Measurements from ENCODE around the gene TNRC6C. TPM values are rescaled to one million over a fixed set of nuclear protein-coding genes. Genes with fewer than 3 reads are reported as not detected.

Gene TNRC6C
- total RNA-seq, 4 donors from 2014 or later = 4.8 to 14.5 (median 11.6) TPM

- Histone ChIP-seq H3K4me3 (no peak overlapping the region), H3K27me3 (no peaks in the 10 kb centered on the region), H3K9me3 (no peaks in the 10 kb centered on the region), H3K4me1 (peaks cover 63% of the 10 kb centered on the region), H3K36me3 (no peaks in the 10 kb centered on the region), H3K27ac (peak overlapping the region; percentile 89)
- 34% methylated on average over 14 of the region's 16 CpGs for WGBS
- TF ChIP-seq, protein P1, sequence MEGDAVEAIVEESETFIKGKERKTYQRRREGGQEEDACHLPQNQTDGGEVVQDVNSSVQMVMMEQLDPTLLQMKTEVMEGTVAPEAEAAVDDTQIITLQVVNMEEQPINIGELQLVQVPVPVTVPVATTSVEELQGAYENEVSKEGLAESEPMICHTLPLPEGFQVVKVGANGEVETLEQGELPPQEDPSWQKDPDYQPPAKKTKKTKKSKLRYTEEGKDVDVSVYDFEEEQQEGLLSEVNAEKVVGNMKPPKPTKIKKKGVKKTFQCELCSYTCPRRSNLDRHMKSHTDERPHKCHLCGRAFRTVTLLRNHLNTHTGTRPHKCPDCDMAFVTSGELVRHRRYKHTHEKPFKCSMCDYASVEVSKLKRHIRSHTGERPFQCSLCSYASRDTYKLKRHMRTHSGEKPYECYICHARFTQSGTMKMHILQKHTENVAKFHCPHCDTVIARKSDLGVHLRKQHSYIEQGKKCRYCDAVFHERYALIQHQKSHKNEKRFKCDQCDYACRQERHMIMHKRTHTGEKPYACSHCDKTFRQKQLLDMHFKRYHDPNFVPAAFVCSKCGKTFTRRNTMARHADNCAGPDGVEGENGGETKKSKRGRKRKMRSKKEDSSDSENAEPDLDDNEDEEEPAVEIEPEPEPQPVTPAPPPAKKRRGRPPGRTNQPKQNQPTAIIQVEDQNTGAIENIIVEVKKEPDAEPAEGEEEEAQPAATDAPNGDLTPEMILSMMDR (IDR thresholded peaks at IDR 0.05) = no peak
- TF ChIP-seq EP300 (IDR thresholded peaks at IDR 0.05) (no peak), POLR2A (IDR thresholded peaks at IDR 0.05) (no peak), POLR2AphosphoS5 (IDR thresholded peaks at IDR 0.05) (no peak)
- DNase-seq (ENCODE audit: low spot score in 2 of 2) = no peak
These were observed 183.8 kb downstream of the TNRC6C start for GRCh38 chr17:78142119-78142861.

- peaks cover 66% of the 10 kb centered on the region for H3K4me1 ChIP-seq
- no peak overlapping the region for H3K27ac ChIP-seq
- no peak overlapping the region for H3K4me3 ChIP-seq
- 92% methylated on average over 18 of the region's 21 CpGs for WGBS
- no peak for TF ChIP-seq EP300 (IDR thresholded peaks at IDR 0.05)
- TF ChIP-seq, protein P1 (IDR thresholded peaks at IDR 0.05) = no peak
- TF ChIP-seq POLR2AphosphoS5 (IDR thresholded peaks at IDR 0.05) = no peak
- TF ChIP-seq POLR2A (IDR thresholded peaks at IDR 0.05) = no peak
- no peaks in the 10 kb centered on the region for H3K36me3 ChIP-seq
- DNase-seq (ENCODE audit: low spot score in 2 of 2) = no peak
- H3K9me3 ChIP-seq = no peaks in the 10 kb centered on the region
- no peaks in the 10 kb centered on the region for H3K27me3 ChIP-seq
These were observed 185.0 kb downstream of the TNRC6C start for GRCh38 chr17:78143214-78144146.

DNA sequence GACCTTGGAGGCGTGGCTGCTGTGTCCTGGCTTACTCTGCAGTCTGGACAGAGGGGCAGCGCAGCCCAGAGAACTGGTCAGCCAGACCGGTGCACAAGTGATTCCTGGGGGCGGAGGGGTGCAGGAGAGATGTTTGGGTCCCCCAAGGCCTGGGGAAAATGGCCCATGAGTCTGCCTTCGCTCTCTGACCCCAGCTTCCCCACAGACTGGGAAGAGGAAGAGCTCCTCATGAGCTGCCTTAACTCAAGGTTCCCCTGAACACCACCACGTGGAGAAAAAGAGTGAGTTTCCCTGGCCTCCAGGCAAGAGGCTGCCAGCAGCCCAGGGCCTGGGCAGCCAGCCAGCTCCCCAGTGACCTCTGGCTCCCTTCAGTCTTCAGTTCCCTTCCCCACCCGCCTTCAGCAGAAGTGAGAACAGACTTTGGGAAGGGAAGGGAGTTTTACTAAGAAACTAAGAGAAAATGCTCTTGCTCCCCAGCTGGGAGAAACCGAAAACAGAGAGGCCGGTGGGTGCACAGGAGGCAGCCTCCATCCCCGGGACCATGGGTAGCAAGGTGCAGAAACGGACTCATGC is 185.7 kb downstream of the TNRC6C start:
- H3K27ac ChIP-seq = peak overlapping the region; percentile 17
- H3K9me3 ChIP-seq = no peaks in the 10 kb centered on the region
- H3K27me3 ChIP-seq = no peaks in the 10 kb centered on the region
- peak in 1 of 2 donors; percentile 71 for DNase-seq (ENCODE audit: low spot score in 2 of 2)
- no peak overlapping the region for H3K4me3 ChIP-seq
- 54% methylated on average over 8 of the region's 11 CpGs for WGBS
- no peaks in the 10 kb centered on the region for H3K36me3 ChIP-seq
- TF ChIP-seq POLR2A (IDR thresholded peaks at IDR 0.05) (no peak), POLR2AphosphoS5 (IDR thresholded peaks at IDR 0.05) (no peak)
- peaks cover 66% of the 10 kb centered on the region for H3K4me1 ChIP-seq

DNA sequence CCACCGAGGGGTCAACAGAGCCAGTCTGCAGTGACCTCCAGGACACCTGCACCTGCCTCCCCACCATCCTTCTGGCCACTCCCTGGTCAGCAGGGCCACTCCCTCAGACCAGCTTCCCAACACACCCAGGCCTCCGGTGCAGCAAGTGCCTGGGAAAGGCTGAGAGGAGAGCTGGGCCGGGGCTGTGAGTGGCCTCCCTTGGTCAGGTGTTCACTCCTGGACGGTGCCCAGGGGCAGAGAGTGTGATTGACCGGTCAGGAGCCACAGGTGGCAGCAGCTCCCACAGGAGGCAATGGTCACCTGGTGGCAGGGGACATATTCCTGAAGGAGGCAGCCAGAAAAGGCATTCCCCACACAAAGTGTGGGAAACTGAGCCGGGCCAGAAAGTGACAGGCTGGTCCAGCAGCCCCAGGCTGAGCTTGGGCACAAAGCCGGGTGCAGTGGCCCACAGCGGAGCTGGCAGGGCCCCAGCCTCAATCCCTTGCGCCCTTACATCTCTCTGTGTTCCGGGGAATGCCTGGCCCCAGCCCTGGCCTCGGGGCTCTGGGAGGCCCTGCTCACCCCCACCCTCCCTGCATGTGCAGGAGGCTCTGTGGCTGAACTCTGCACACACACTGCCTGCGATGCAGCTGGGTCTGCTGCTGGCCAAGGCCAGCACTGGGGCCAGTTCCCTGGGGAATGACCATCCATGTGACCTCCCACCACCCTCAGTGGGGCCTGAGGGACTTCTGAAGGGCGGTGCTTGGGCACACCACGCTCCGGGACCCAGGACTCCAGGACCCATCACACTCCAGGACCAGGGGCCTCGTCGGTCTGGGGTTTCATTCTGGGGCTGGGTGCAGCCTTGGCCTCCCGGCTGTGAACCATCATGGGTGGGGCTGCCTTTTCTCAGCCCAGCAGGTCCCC is 186.5 kb downstream of the TNRC6C start:
- Histone ChIP-seq H3K36me3 (no peaks in the 10 kb centered on the region), H3K27me3 (no peaks in the 10 kb centered on the region), H3K27ac (peak overlapping the region; percentile 17), H3K4me3 (no peak overlapping the region), H3K4me1 (peaks cover 64% of the 10 kb centered on the region), H3K9me3 (no peaks in the 10 kb centered on the region)
- DNase-seq (ENCODE audit: low spot score in 2 of 2) = peak in 1 of 2 donors; percentile 67
- 60% methylated on average over 11 of the region's 18 CpGs for WGBS
- TF ChIP-seq, protein P1 (IDR thresholded peaks at IDR 0.05) = no peak
- no peak for TF ChIP-seq EP300 (IDR thresholded peaks at IDR 0.05)
- TF ChIP-seq POLR2A (IDR thresholded peaks at IDR 0.05) = no peak
- TF ChIP-seq POLR2AphosphoS5 (IDR thresholded peaks at IDR 0.05) = no peak

DNA sequence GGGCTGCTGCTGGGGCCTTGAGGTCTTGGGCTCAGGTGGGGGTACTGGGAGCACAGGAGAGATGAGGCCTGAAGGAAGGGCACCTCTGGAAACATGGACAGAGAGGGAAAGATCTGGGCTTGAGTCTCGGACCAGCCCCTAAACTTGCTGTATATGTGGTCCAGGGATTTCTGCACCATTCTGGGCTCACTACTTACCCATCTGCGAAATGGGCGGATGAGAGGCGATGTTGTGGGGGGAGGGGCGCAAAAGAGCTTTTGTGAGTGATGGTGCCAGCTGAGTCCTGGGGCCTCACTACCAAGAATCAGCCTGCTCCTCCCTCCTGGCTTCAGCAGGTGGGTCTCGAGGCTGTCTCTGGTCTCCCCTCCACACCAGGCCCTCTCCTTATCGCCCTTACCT is 188.0 kb downstream of the TNRC6C start:
- no peak overlapping the region for H3K4me3 ChIP-seq
- H3K27me3 ChIP-seq = no peaks in the 10 kb centered on the region
- peaks cover 66% of the 10 kb centered on the region for H3K4me1 ChIP-seq
- WGBS = 88% methylated on average over 7 of the region's 7 CpGs
- H3K9me3 ChIP-seq = no peaks in the 10 kb centered on the region
- DNase-seq (ENCODE audit: low spot score in 2 of 2) = no peak
- TF ChIP-seq, protein P1 (IDR thresholded peaks at IDR 0.05) = no peak
- no peak for TF ChIP-seq POLR2AphosphoS5 (IDR thresholded peaks at IDR 0.05)
- TF ChIP-seq EP300 (IDR thresholded peaks at IDR 0.05) = no peak
- no peak for TF ChIP-seq POLR2A (IDR thresholded peaks at IDR 0.05)
- no peak overlapping the region for H3K27ac ChIP-seq
- H3K36me3 ChIP-seq = no peaks in the 10 kb centered on the region

All from suprapubic skin (tissue), 4 donors.